ENCODE data around the gene CYCS.
"Not testable (repeated sequence)": the region's sequence is repeated elsewhere in the genome, so short reads cannot be mapped to it uniquely, and the experiment has no call there.

Gene CYCS

DNA sequence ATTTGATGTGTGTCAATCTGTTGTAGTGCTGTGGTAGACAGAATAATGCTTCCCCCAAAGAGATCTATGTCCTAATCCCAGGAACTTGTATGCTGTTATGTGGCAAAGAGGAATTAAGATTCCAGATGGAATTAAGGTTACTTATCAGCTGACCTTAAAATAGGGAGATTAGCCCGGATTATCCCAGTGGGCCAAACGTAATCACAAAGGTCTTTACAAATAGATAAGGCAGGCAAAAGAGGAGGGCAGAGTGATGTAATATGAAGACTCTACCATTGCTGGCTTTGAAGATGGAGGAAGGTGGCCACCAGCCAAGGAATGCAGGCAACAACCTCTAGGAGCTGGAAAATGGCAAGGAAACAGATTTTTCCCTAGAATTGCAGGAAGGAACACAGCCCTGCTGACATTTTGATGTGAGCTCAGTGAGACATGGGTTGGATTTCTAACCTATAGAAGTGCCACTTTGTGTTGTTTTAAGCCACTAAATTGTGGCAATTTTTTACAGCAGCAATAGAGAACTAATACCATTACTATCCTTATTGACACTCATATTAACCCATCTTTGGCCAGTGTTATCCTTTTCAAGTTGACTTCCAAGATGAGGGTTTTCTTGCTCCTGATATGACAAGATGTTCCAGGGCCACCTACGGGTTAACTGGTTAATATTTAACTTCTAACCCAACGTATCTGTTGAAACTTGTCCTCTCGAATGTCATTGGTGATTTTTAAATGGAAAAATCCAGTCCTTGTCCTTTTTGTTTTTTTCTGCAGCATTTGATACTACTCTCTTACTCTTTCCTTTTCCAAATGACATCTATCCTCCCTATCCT, 29.3 kb downstream of the CYCS start:
- no peak for DNase-seq (ENCODE audit: low read depth, low spot score)
- no peak overlapping the region for H3K4me3 ChIP-seq (ENCODE audit: low read length)

DNA sequence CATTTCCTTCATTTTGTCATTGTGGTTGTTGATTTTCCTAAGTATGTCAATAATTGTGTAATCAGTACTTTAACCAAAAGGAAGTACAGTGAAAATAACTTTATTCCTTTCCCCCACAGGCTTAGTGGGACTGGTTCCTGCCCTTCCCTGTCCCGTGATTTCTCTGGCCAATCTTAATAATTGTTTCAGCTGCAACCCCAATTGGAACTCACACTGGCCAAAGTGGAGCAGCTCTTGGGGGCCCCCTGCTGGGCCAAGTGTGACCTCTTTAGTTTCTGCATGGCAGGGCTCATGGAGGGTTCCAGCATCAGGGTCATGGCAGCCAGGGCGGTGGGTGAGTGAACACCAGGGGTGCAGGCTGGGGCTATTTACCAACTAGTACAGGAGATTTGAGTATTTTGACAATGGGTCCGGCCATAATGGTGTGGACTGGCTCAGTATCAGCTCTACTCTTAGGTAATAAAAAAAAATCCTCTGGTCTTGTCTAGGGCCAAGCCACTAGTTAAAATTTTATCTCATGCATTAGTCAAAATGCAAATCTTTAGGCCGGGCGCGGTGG, 31.7 kb downstream of the CYCS start:
- WGBS (ENCODE audit: insufficient coverage, insufficient read length) = no CpG with 5 or more reads among the region's 6 CpGs
- DNase-seq (ENCODE audit: low read depth, low spot score) = peak; percentile 55
- Histone ChIP-seq H3K36me3 (ENCODE audit: control insufficient read depth, insufficient read depth, low read length) (no peaks in the 10 kb centered on the region), H3K4me3 (ENCODE audit: low read length) (no peak overlapping the region), H3K27me3 (ENCODE audit: control insufficient read depth, insufficient read depth, low read length) (no peaks in the 10 kb centered on the region), H3K9me3 (ENCODE audit: control insufficient read depth, insufficient read depth, low read length) (no peaks in the 10 kb centered on the region), H3K27ac (ENCODE audit: low read length) (no peak overlapping the region), H3K4me1 (ENCODE audit: control insufficient read depth, insufficient read depth, low read length) (peaks cover 2% of the 10 kb centered on the region; the same call in 1 of the 2 replicates)

More for the DNA sequence above, 29.3 kb downstream of the CYCS start:
- WGBS (ENCODE audit: insufficient coverage, insufficient read length) = no CpG with 5 or more reads among the region's 5 CpGs
- H3K4me1 ChIP-seq (ENCODE audit: control insufficient read depth, insufficient read depth, low read length) = peaks cover 2% of the 10 kb centered on the region; the same call in 1 of the 2 replicates
- H3K36me3 ChIP-seq (ENCODE audit: control insufficient read depth, insufficient read depth, low read length) = no peaks in the 10 kb centered on the region
- no peak overlapping the region for H3K27ac ChIP-seq (ENCODE audit: low read length)
- no peaks in the 10 kb centered on the region for H3K9me3 ChIP-seq (ENCODE audit: control insufficient read depth, insufficient read depth, low read length)
- H3K27me3 ChIP-seq (ENCODE audit: control insufficient read depth, insufficient read depth, low read length) = no peaks in the 10 kb centered on the region

DNA sequence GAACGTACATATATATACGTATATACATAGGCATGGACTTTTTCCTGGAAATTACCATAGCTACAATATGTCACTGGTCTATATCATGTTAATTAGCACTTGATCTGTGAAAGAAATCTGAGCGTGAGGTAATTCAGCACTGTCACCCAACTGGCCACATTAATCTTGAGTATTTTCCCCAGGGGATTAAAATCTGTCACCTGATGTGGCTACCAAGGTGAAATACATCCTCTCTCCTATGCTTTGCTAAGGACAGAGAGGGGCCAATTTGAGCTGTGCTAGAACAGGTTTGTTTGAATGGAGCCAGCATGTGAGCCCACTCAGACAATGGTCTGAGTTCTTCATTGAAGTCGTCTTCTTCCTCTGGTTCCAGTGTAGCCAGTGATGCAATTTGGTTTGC, 33.3 kb downstream of the CYCS start:
- H3K27me3 ChIP-seq (ENCODE audit: control insufficient read depth, insufficient read depth, low read length) = no peaks in the 10 kb centered on the region
- no CpG with 5 or more reads among the region's 4 CpGs for WGBS (ENCODE audit: insufficient coverage, insufficient read length)
- no peak overlapping the region for H3K27ac ChIP-seq (ENCODE audit: low read length)
- H3K9me3 ChIP-seq (ENCODE audit: control insufficient read depth, insufficient read depth, low read length) = no peaks in the 10 kb centered on the region
- peaks cover 2% of the 10 kb centered on the region; the same call in 1 of the 2 replicates for H3K4me1 ChIP-seq (ENCODE audit: control insufficient read depth, insufficient read depth, low read length)
- no peak for DNase-seq (ENCODE audit: low read depth, low spot score)
- no peak overlapping the region for H3K4me3 ChIP-seq (ENCODE audit: low read length)
- H3K36me3 ChIP-seq (ENCODE audit: control insufficient read depth, insufficient read depth, low read length) = no peaks in the 10 kb centered on the region

DNA sequence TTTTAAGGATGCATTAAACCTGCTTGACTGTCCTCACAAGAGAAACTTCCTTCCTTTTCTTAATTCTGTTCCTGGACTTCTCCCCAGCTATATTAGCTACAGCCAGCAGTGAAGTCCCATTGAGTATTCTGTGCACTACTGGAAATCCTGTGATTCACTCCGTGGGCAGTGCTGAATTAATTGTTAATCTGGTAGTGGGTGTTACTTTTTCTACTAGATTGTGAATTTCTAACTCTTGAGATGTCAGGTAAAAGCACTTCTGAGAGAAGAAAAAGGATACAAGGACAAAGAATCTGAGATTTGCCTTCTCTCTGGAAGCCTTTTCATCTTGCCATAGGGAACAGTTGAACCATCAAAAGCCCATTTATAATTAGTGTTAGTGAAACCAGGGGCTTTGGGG, 33.9 kb downstream of the CYCS start:
- no peaks in the 10 kb centered on the region for H3K36me3 ChIP-seq (ENCODE audit: control insufficient read depth, insufficient read depth, low read length)
- no peak for DNase-seq (ENCODE audit: low read depth, low spot score)
- no peaks in the 10 kb centered on the region for H3K27me3 ChIP-seq (ENCODE audit: control insufficient read depth, insufficient read depth, low read length)
- H3K4me3 ChIP-seq (ENCODE audit: low read length) = no peak overlapping the region
- H3K27ac ChIP-seq (ENCODE audit: low read length) = no peak overlapping the region
- WGBS (ENCODE audit: insufficient coverage, insufficient read length) = no CpG with 5 or more reads among the region's 1 CpG
- peaks cover 2% of the 10 kb centered on the region; the same call in 1 of the 2 replicates for H3K4me1 ChIP-seq (ENCODE audit: control insufficient read depth, insufficient read depth, low read length)
- no peaks in the 10 kb centered on the region for H3K9me3 ChIP-seq (ENCODE audit: control insufficient read depth, insufficient read depth, low read length)

DNA sequence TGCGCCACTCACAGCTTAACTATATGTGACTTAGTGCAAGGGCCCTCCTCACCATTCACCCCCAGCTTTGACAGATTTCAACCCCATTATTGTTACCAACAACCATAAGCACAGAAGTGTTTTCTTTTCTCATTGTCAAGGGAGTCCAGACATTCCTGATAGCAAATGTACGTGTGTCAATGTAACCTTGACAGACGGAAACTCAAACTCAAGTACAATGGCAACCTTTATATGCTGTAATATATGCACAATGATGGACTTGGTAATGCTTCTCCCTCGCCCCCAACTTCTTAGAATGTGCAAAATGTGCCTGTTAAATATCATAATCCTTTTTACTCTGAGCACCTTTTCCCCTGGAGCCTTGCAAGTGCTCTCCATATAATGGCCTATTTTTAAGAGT, 34.7 kb downstream of the CYCS start:
- Histone ChIP-seq H3K4me1 (ENCODE audit: control insufficient read depth, insufficient read depth, low read length) (peaks cover 2% of the 10 kb centered on the region; the same call in 1 of the 2 replicates), H3K27me3 (ENCODE audit: control insufficient read depth, insufficient read depth, low read length) (no peaks in the 10 kb centered on the region), H3K27ac (ENCODE audit: low read length) (no peak overlapping the region), H3K4me3 (ENCODE audit: low read length) (no peak overlapping the region), H3K36me3 (ENCODE audit: control insufficient read depth, insufficient read depth, low read length) (no peaks in the 10 kb centered on the region), H3K9me3 (ENCODE audit: control insufficient read depth, insufficient read depth, low read length) (no peaks in the 10 kb centered on the region)
- WGBS (ENCODE audit: insufficient coverage, insufficient read length) = no CpG with 5 or more reads among the region's 4 CpGs
- no peak for DNase-seq (ENCODE audit: low read depth, low spot score)

DNA sequence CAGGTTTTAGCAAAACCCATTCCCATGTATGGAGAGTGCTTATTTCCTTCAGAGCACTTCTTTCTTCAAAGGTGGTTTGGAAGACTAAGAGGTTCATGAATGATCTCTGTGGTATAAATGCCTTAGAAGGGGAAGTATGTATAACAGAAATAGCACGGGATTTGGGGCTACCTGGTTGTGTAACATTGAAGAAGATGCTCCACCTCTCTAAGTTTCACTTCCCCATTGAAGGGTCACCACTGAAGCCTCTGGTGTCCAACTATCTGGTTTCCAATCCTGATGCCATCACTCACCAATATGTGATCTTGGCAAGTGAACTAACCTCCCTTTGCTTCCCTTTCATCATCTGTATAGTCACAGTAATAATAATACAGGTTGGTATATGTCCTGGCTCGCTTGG, 37.2 kb downstream of the CYCS start:
- DNase-seq (ENCODE audit: low read depth, low spot score) = no peak
- H3K9me3 ChIP-seq (ENCODE audit: control insufficient read depth, insufficient read depth, low read length) = no peaks in the 10 kb centered on the region
- H3K4me1 ChIP-seq (ENCODE audit: control insufficient read depth, insufficient read depth, low read length) = no peaks in the 10 kb centered on the region
- no peak overlapping the region for H3K4me3 ChIP-seq (ENCODE audit: low read length)
- no peak overlapping the region for H3K27ac ChIP-seq (ENCODE audit: low read length)
- H3K27me3 ChIP-seq (ENCODE audit: control insufficient read depth, insufficient read depth, low read length) = no peaks in the 10 kb centered on the region
- WGBS (ENCODE audit: insufficient coverage, insufficient read length) = no CpG with 5 or more reads among the region's 2 CpGs
- no peaks in the 10 kb centered on the region for H3K36me3 ChIP-seq (ENCODE audit: control insufficient read depth, insufficient read depth, low read length)

DNA sequence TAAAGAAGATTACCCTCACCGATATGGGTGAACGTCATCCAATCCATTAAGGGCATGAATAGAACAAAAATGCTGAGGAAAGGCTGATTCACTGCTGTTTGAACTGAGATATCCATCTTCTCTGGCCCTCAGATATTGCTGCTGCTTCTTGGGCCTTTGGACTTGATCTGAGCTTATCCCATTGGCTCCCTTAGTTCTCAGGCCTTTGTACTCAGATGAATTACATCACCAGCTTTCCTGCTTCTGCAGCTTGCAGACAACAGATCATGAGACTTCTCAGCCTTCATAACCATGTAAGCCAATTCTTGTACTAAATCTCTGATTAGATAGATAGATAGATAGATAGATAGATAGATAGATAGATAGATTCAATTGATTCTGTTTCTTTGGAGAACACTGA, 40.2 kb downstream of the CYCS start:
- no CpG with 5 or more reads among the region's 2 CpGs for WGBS (ENCODE audit: insufficient coverage, insufficient read length)
- no peak for DNase-seq (ENCODE audit: low read depth, low spot score)
- H3K36me3 ChIP-seq (ENCODE audit: control insufficient read depth, insufficient read depth, low read length) = no peaks in the 10 kb centered on the region
- H3K4me1 ChIP-seq (ENCODE audit: control insufficient read depth, insufficient read depth, low read length) = no peaks in the 10 kb centered on the region
- no peaks in the 10 kb centered on the region for H3K27me3 ChIP-seq (ENCODE audit: control insufficient read depth, insufficient read depth, low read length)
- no peak overlapping the region for H3K4me3 ChIP-seq (ENCODE audit: low read length)
- no peak overlapping the region for H3K27ac ChIP-seq (ENCODE audit: low read length)
- no peaks in the 10 kb centered on the region for H3K9me3 ChIP-seq (ENCODE audit: control insufficient read depth, insufficient read depth, low read length)

DNA sequence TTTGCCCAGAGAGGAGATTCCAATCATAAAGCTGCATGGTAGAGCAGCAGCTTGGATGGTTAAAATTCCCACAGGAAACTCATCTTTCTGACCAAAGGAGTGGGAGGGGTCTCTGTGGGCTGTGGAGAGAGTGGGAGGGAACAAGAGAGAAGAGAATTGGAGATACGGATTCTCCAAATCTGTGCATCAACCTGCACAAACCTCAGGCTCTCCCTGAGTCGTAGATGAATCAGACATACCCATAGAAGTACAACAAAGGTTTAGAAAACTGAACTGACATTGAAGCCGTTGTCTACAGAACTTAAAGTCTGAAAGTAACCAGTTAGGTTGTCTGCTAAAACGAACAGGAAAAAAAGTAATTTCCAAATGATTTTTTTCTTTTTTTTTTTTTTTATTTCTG, 41.9 kb downstream of the CYCS start:
- no CpG with 5 or more reads among the region's 4 CpGs for WGBS (ENCODE audit: insufficient coverage, insufficient read length)
- DNase-seq (ENCODE audit: low read depth, low spot score) = no peak
- no peaks in the 10 kb centered on the region for H3K4me1 ChIP-seq (ENCODE audit: control insufficient read depth, insufficient read depth, low read length)
- no peak overlapping the region for H3K27ac ChIP-seq (ENCODE audit: low read length)
- no peaks in the 10 kb centered on the region for H3K9me3 ChIP-seq (ENCODE audit: control insufficient read depth, insufficient read depth, low read length)
- no peak overlapping the region for H3K4me3 ChIP-seq (ENCODE audit: low read length)
- H3K36me3 ChIP-seq (ENCODE audit: control insufficient read depth, insufficient read depth, low read length) = no peaks in the 10 kb centered on the region
- H3K27me3 ChIP-seq (ENCODE audit: control insufficient read depth, insufficient read depth, low read length) = no peaks in the 10 kb centered on the region

DNA sequence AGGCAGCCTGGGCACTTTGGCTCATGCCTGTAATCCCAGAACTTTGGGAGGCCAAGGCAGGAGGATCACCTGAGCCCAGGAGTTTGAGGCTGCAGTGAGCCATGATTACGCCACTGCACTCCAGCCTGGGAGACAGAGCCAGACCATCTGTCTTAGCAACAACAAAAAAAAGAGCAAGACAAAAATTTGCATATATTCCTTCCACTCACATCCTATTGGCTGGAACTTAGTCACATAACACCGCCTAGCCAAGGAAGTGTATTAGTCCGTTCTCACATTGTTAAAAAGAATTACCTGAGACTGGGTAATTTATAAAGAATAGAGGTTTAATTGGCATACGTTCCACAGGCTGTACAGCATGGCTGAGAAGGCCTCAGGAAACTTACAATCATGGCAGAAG, 43.0 kb downstream of the CYCS start:
- DNase-seq (ENCODE audit: low read depth, low spot score); H3K36me3 ChIP-seq (ENCODE audit: control insufficient read depth, insufficient read depth, low read length); H3K4me1 ChIP-seq (ENCODE audit: control insufficient read depth, insufficient read depth, low read length); H3K4me3 ChIP-seq (ENCODE audit: low read length); H3K27me3 ChIP-seq (ENCODE audit: control insufficient read depth, insufficient read depth, low read length); H3K27ac ChIP-seq (ENCODE audit: low read length); H3K9me3 ChIP-seq (ENCODE audit: control insufficient read depth, insufficient read depth, low read length): not testable (repeated sequence)
- no CpG with 5 or more reads among the region's 4 CpGs for whole genome bisulfite sequencing (ENCODE audit: insufficient coverage, insufficient read length)

DNA sequence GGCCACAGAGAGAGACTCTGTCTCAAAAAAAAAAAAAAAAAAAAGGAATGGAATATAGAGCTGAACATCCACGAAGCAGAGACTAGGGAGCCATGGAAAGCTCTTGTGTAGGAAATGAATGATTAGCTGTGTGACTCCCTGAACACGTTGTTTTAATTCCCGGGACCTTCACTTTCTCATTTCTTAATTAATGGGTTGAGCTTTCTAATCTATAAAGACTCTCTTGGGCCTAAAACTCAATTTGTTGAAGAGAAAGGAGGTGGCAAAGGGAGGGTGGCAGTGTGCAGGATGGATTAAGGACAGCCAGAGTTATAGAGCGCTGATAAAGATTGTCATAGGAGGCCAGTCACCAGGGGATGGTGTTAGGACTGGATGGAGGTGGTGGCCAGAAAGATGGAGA, 48.0 kb downstream of the CYCS start:
- Histone ChIP-seq H3K27me3 (ENCODE audit: control insufficient read depth, insufficient read depth, low read length) (no peaks in the 10 kb centered on the region), H3K4me1 (ENCODE audit: control insufficient read depth, insufficient read depth, low read length) (no peaks in the 10 kb centered on the region), H3K9me3 (ENCODE audit: control insufficient read depth, insufficient read depth, low read length) (no peaks in the 10 kb centered on the region), H3K36me3 (ENCODE audit: control insufficient read depth, insufficient read depth, low read length) (no peaks in the 10 kb centered on the region), H3K4me3 (ENCODE audit: low read length) (no peak overlapping the region), H3K27ac (ENCODE audit: low read length) (no peak overlapping the region)
- WGBS (ENCODE audit: insufficient coverage, insufficient read length) = no CpG with 5 or more reads among the region's 4 CpGs
- no peak for DNase-seq (ENCODE audit: low read depth, low spot score)

DNA sequence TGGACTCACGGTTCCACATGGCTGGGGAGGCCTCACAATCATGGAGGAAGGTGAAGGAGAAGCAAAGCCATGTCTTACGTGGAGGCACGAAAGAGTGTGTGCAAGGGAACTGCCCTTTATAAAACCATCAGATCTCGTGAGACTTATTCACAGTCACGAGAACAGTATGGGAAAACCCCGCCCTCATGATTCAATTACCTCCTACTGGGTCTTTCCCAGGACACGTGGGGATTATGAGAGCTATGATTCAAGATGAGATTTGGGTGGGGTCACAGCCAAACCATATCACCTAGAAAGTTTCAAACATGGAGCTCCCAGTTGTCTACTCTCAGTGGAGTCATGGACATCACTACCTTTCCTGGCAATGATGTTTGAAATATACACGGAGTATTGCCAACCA, 49.6 kb downstream of the CYCS start:
- Histone ChIP-seq H3K9me3 (ENCODE audit: control insufficient read depth, insufficient read depth, low read length) (no peaks in the 10 kb centered on the region), H3K27ac (ENCODE audit: low read length) (no peak overlapping the region), H3K36me3 (ENCODE audit: control insufficient read depth, insufficient read depth, low read length) (no peaks in the 10 kb centered on the region), H3K4me1 (ENCODE audit: control insufficient read depth, insufficient read depth, low read length) (no peaks in the 10 kb centered on the region), H3K4me3 (ENCODE audit: low read length) (no peak overlapping the region), H3K27me3 (ENCODE audit: control insufficient read depth, insufficient read depth, low read length) (no peaks in the 10 kb centered on the region)
- no peak for DNase-seq (ENCODE audit: low read depth, low spot score)
- WGBS (ENCODE audit: insufficient coverage, insufficient read length) = no CpG with 5 or more reads among the region's 8 CpGs
